DOHH2 (cell line): ENCODE data around the gene C2.

Source experiments
- CTCF ChIP-seq: fragments of 200-600 bp; sonication (generic); IDR thresholded peaks from one replicate; pipeline ENCODE4 v1.5.1; 2014; ENCODE audit warnings: antibody characterized with exemption, mild to moderate bottlenecking, low read depth, low read length; ENCODE audit not compliant: poor library complexity, severe bottlenecking
- EZH2phosphoT487 ChIP-seq: fragments of 200-600 bp; sonication (generic); IDR thresholded peaks from 2 replicates; pipeline ENCODE4 v1.6.1; 2017; ENCODE audit warnings: borderline replicate concordance, mild to moderate bottlenecking, antibody characterized with exemption, low read length, moderate library complexity, mixed read lengths

DNA sequence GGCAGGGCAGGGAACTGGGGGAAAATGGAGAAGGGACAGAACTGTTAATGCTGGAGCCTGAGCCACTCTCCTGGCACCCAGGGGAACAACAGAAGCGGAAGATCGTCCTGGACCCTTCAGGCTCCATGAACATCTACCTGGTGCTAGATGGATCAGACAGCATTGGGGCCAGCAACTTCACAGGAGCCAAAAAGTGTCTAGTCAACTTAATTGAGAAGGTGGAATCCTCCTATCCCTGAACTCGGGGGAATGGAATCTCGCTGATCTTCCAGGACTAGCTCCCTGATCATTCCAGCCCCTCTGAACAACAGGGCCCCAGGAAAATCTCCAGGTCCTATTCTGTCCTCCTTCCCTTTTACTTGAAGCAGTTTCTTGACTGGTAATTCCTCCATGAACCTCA is 20.3 kb downstream of the C2 start:
- TF ChIP-seq EZH2phosphoT487 (no peak), CTCF (no peak)
